C4-2B (cell line): ENCODE data around the gene TTC22.

Experiments used
- ZFX ChIP-seq: fragments of 450-650 bp; IDR thresholded peaks from 2 replicates; pipeline ENCODE4 v1.6.1; 2017
- TF ChIP-seq, protein P1 (sequence below): fragments of 450-650 bp; conservative IDR thresholded peaks from 2 replicates; pipeline ENCODE4 v1.5.1; 2017; ENCODE audit warnings: mild to moderate bottlenecking

DNA sequence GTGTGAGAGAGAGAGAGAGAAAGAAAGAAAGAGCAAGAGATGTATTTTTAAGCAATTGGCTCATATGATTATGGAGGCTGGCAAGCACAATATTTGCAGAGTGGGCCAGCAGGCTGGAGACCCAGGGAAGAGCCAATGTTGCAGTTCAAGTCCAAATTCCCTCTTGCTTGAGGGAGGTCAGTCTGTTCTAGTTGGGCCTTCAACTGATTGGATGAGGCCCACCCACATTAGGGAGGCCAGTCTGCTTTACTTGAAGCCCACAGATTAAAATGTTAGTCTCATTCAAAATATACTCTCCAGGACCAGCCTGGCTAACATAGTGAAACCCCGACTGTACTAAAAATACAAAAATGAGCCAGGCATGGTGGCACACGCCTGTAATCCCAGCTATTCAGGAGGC lies 28.2 kb downstream of the TTC22 start:
- TF ChIP-seq, protein P1, sequence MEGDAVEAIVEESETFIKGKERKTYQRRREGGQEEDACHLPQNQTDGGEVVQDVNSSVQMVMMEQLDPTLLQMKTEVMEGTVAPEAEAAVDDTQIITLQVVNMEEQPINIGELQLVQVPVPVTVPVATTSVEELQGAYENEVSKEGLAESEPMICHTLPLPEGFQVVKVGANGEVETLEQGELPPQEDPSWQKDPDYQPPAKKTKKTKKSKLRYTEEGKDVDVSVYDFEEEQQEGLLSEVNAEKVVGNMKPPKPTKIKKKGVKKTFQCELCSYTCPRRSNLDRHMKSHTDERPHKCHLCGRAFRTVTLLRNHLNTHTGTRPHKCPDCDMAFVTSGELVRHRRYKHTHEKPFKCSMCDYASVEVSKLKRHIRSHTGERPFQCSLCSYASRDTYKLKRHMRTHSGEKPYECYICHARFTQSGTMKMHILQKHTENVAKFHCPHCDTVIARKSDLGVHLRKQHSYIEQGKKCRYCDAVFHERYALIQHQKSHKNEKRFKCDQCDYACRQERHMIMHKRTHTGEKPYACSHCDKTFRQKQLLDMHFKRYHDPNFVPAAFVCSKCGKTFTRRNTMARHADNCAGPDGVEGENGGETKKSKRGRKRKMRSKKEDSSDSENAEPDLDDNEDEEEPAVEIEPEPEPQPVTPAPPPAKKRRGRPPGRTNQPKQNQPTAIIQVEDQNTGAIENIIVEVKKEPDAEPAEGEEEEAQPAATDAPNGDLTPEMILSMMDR, result no peak
- no peak for TF ChIP-seq ZFX
